ENCODE measurements around the gene DENND11. TPM values are rescaled to one million over a fixed set of nuclear protein-coding genes. Genes with fewer than 3 reads are reported as not detected.
A peak's percentile ranks its signal among the peaks of the same experiment; 100 is the strongest.

The DENND11 gene
- total RNA-seq, 3 donors from 2014 or later: 14.1 to 49.2 (median 32.1) TPM

DNA sequence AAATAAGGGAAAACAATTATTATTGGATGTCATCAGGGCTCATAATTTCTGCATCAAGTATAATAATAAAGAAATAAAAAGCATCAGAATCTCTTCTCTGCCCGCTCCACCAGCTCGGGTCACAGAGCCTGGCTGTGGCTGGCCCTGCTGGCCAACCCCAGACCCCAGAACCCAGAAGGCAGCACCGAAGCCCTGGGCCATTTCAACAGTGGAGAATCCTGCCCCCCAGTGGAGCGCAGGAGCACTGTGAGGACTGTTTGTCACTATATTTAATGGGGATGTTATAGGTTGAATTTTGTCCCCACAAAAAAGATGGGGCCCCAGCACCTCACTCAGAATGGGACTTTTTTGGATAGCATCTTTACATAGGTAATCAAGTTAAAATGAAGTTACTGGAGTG lies 27.3 kb downstream of the DENND11 start:
- peak overlapping the region; percentile 80 to 87 for H3K27ac ChIP-seq
- no peaks in the 10 kb centered on the region for H3K27me3 ChIP-seq
- no peaks in the 10 kb centered on the region for H3K9me3 ChIP-seq
- no peak overlapping the region for H3K4me3 ChIP-seq
- TF ChIP-seq POLR2AphosphoS5 (IDR thresholded peaks at IDR 0.05): no peak
- TF ChIP-seq, protein P1, sequence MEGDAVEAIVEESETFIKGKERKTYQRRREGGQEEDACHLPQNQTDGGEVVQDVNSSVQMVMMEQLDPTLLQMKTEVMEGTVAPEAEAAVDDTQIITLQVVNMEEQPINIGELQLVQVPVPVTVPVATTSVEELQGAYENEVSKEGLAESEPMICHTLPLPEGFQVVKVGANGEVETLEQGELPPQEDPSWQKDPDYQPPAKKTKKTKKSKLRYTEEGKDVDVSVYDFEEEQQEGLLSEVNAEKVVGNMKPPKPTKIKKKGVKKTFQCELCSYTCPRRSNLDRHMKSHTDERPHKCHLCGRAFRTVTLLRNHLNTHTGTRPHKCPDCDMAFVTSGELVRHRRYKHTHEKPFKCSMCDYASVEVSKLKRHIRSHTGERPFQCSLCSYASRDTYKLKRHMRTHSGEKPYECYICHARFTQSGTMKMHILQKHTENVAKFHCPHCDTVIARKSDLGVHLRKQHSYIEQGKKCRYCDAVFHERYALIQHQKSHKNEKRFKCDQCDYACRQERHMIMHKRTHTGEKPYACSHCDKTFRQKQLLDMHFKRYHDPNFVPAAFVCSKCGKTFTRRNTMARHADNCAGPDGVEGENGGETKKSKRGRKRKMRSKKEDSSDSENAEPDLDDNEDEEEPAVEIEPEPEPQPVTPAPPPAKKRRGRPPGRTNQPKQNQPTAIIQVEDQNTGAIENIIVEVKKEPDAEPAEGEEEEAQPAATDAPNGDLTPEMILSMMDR (IDR thresholded peaks at IDR 0.05): peak in 1 of 3 donors; percentile 9
- H3K36me3 ChIP-seq: no peaks in the 10 kb centered on the region
- DNase-seq (ENCODE audit: low spot score in 2 of 2): no peak
- no peaks in the 10 kb centered on the region for H3K4me1 ChIP-seq
- intact Hi-C loops (cut with DNase I; ENCODE audit: low total_unique reads): no loop called here

DNA sequence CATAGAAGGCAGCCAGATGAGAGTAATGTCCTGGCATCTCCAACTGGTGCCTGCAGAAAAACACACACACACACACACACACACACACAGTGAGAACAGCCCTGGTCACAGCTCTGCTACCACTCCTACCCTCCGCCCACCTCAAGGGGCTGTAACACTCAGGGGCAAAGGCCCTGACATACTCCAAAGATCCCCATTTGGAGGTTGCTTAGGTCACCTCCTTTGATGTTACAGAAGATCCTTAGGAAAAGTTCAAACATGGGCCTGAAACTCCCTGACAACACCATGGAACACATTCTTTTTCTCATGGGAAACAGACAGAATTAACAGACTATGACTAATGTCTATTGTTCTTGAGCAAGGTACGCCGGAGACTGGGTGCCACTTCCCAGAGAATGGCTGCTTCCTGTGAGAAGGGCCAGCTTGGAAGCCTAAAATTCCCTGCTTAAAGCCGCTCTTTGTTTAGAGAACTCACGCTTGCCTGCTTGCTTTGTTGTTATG lies 27.7 kb downstream of the DENND11 start:
- intact Hi-C loops (cut with DNase I; ENCODE audit: low total_unique reads): no loop called here
- Histone ChIP-seq H3K27ac (peak overlapping the region; percentile 80 to 87), H3K27me3 (no peaks in the 10 kb centered on the region), H3K4me1 (no peaks in the 10 kb centered on the region), H3K9me3 (no peaks in the 10 kb centered on the region), H3K4me3 (no peak overlapping the region), H3K36me3 (no peaks in the 10 kb centered on the region)
- TF ChIP-seq POLR2A (IDR thresholded peaks at IDR 0.05): no peak
- TF ChIP-seq, protein P1 (IDR thresholded peaks at IDR 0.05): no peak
- no peak for TF ChIP-seq POLR2AphosphoS5 (IDR thresholded peaks at IDR 0.05)
- DNase-seq (ENCODE audit: low spot score in 2 of 2): no peak

DNA sequence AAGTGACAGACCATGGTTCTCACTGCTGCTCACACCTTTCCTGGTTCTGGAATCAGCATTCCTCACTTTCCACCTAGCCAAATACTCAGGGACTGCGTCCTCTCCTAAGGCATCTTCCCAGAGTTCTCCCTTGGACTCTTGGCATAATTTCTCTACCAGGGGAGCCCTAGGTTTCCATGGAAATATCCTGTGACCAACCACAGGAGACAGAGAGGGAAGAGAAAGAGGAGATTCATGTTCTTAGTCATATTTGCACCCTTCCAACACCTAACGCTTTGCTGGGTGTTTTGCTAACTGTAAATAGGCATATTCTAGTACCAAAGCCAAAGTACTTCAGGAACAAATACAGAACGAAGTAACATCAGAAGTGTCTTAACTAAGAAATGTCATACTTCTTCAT lies 28.6 kb downstream of the DENND11 start:
- Histone ChIP-seq H3K27me3 (no peaks in the 10 kb centered on the region), H3K9me3 (no peaks in the 10 kb centered on the region), H3K4me1 (no peaks in the 10 kb centered on the region), H3K4me3 (no peak overlapping the region), H3K36me3 (no peaks in the 10 kb centered on the region), H3K27ac (peak overlapping the region; percentile 80 to 87)
- DNase-seq (ENCODE audit: low spot score in 2 of 2): no peak
- intact Hi-C loops (cut with DNase I; ENCODE audit: low total_unique reads): no loop called here
- TF ChIP-seq POLR2AphosphoS5 (IDR thresholded peaks at IDR 0.05): no peak
- TF ChIP-seq POLR2A (IDR thresholded peaks at IDR 0.05): no peak
- TF ChIP-seq, protein P1 (IDR thresholded peaks at IDR 0.05): no peak

DNA sequence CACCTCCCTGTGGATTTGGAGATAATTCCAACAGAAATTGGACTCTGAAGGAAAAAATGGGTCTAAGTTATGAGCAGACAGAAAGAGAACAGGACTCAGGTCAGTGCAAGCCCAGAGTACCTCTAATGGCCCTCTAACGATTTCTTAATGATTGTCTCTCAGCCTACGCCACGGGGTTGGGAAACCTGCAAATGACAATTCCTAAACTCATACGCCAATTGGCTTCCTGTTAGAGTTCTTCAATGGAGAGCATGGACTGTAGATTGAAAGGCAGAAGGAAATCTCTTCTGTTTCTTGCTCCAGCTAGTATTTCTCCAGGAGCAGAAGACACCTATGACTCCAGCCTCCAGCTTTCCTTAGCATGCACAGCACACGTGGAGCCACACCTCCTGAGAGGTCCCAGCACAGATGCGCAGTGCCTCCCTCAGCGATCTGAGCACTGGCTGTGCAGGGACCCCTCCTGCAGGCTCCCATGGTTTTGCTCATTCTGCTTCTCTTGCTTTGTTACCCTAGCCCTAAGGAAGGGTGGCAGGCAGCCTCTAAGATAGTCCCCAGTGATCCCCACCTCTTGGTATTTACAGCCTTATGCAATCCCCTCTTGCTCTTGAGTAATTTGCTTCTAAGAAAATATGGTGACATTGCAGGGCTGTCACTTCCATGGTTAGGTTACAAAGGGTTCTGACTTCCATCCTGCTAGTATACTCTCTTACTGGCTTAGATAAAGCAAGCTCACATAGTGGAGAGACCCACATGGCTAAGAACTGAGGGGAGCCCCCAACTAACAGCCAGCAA lies 30.1 kb downstream of the DENND11 start:
- TF ChIP-seq, protein P1 (IDR thresholded peaks at IDR 0.05): no peak
- no peak for TF ChIP-seq POLR2AphosphoS5 (IDR thresholded peaks at IDR 0.05)
- TF ChIP-seq POLR2A (IDR thresholded peaks at IDR 0.05): no peak
- DNase-seq (ENCODE audit: low spot score in 2 of 2): no peak
- intact Hi-C loops (cut with DNase I; ENCODE audit: low total_unique reads): no loop called here
- no peaks in the 10 kb centered on the region for H3K27me3 ChIP-seq
- no peak overlapping the region for H3K27ac ChIP-seq
- H3K4me3 ChIP-seq: no peak overlapping the region
- no peaks in the 10 kb centered on the region for H3K9me3 ChIP-seq
- H3K36me3 ChIP-seq: no peaks in the 10 kb centered on the region
- H3K4me1 ChIP-seq: no peaks in the 10 kb centered on the region

DNA sequence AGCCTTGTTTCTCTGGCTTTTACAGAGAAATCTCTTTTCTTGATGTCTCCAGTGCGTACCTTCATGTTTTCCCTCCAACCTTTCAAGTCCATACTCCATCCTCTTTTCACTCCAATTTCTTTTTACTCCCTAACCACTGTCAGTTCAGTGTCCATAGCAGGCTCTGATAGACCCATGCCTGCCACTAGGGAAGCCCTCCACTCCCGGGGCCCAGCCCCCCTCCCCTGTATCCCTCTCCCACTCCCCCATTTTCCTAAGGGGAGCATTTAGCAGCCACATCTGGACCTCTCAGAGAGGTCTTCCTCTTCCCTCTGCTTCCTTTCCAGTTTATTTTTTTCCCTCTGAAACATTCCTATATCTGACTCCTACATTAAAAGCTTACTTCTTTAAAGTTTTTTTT lies 33.1 kb downstream of the DENND11 start:
- intact Hi-C loops (cut with DNase I; ENCODE audit: low total_unique reads): no loop called here
- Histone ChIP-seq H3K27me3 (no peaks in the 10 kb centered on the region), H3K27ac (no peak overlapping the region), H3K4me1 (no peaks in the 10 kb centered on the region), H3K9me3 (no peaks in the 10 kb centered on the region), H3K36me3 (no peaks in the 10 kb centered on the region), H3K4me3 (no peak overlapping the region)
- no peak for DNase-seq (ENCODE audit: low spot score in 2 of 2)
- TF ChIP-seq, protein P1 (IDR thresholded peaks at IDR 0.05): no peak
- no peak for TF ChIP-seq POLR2AphosphoS5 (IDR thresholded peaks at IDR 0.05)

All from breast epithelium (tissue), 4 donors.